CD4-positive, alpha-beta T cell treated with Interleukin-6 at 100 ng/mL for 8 hours (primary cell): ENCODE measurements around the gene PLAC1.

Experiments used
- DNase-seq: peaks from one replicate; pipeline ENCODE4 v3.0.0-alpha.2; 2020; ENCODE audit warnings: mixed read lengths, low spot score

PLAC1 gene

DNA sequence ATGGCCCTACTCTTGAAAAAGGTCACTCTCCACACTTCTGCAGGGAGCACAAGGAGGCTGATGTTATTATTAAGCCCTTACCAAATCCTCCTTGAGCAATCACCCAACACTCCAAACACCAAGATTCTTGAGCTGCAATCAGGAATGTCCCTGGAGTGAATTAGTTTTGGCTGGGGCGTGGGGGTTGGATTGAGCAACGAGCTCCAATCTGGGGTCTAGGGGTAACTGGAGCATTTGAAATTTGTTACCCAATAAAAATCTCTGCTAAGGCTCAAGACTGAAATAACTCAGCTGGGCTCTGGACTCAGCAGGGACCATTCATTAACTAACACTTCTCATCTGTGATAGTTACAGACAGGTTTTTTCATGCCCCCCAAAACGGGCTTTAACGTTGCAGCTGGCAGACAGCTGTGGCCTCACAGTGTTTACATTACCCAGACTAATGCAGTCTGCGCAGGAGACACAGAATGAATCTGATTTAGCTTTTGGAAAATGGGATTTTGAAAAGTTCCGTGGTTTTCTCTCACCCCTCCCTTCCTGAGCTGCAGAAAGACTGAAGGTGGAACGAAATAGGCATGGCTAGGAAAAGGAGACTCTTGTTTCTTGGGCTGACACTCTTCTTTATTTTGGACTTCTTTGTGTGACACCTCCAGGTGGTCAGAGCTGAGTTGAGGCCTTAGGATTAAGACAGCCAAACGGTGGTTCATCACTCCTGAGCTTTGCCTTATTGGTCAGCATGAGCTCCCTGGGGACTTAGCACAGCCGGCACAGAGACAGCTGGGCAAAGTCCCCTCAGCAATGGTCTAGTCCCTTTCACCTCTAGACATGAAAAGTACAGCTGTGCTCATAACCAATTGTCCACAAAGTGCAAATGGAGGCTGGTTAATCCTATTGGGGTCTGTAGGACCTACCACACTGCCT is 26.6 kb downstream of the PLAC1 start:
- DNase-seq = no peak

DNA sequence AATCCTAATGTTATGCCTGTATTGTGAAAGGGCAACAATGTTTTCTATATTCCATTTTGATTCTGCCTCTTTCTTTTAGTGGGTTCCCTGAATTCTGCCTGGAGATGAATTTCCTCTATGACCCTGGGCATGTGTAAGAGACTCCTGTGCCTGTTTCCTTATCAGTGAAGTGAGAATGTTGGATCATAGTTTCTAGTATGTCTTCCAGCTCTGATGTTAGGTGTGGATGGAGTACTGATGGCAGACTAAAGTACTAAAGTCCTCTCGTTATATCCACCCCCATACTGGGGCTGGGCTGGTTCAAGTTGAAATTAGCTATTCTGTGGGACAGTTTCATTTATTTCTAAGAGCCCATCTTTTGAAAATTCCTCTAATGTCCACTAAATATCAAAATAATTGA is 29.6 kb downstream of the PLAC1 start:
- DNase-seq = no peak

DNA sequence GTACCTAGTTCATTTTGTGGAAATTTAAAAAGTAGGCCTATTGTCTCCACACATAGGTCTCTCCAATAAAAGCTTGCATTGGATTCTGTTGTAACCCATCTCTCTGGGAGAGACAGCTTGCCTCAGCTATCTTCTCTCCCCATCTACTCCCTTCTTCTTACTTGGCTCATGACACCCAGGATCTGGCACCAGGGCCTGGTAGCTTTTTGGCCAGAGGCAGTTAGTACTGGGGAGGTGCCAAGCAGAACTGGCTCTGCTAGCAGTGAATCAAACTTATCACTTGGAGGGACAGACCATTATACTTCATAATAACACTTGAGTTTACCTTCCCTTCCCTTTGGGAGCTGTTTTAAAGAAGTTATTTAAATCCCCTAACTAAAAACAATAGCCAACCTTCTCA is 31.8 kb downstream of the PLAC1 start:
- no peak for DNase-seq

DNA sequence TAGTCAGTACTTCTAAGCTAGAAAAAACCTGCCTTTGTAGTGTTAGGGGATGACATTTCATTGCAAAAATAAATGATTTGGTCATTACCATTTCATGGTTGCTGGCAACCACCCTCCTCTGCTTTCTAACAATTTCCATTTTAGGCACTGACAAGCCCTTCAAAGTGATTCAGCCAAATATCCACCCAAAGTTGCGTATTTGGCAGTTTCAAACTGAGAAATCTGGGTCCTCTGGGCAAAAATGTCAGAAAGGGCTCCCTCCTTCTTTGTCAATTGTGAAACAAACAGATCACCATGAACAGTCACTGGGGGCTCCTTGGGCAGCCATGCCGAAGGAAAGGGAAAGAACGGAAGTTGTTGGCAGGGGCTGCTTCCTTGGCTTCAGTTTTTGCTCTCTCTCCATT is 33.0 kb downstream of the PLAC1 start:
- no peak for DNase-seq

DNA sequence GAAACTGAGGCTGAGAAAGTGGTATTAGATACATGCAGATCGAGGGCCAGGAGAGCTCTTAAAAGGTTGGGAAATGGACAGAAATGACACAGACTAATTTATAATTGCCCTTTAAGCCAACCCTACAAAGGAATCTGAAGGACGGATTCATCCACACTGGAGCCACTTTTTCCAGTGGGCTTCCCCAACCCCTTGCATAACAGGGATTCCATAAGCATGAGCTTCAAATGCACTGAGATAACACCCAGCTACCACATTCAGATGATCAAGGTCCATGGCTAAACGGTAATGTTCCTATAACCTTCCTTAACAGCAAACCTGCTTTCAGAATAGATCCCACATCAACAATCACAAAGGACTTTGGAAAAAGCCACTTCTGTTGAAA is 34.2 kb downstream of the PLAC1 start:
- no peak for DNase-seq

DNA sequence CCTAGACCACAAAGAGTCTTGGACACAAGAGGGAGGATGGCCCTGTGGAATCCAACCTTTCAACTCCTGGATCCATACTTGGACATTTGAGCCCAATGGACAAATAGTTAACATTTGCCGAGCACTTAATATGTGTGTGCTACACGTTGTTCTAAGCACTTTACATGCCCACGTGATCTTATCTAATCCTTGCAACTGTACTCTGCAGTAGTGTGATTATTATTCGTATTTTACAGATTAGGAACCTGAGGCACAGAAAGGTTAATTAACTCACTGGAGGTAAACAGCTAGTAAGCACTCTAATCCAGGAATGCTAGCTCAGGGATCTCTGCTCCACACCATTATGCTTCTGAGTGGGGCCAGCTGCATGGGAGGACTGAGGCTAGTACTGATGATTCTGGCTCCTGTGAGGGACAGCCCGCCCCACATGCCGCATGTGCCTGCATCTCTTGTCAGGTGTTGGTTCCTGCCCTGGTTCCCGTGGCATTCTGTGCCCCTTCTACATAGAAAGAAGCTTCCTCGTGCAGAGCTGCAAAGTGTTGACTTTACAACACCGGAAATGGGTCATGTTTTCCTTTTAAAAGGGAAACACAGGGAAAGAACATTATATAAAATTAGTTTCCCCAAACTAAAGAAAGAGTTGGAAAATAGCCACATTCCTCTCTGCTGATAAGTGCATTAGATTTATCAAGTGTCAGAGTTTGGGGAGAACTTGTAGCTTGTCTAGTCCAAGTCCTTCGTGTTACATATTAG is 34.8 kb downstream of the PLAC1 start:
- DNase-seq = no peak

DNA sequence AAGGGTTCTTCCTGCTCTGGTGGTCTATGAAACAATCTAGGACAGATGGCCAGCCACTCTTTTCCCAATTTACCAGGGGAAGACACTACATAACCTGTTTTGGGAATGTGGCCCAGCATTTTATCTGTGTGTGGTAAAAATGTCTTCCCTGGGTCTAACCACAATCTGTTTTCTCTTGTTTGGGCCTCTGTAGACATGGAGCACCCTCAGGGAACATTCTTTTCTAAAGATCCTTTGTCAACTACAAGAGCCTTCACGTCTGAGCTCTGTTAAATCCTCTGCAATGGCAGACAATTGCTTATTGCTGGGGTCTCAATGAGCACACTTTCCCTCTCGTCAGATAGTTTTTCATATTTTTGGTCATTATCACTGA is 35.5 kb downstream of the PLAC1 start:
- DNase-seq = no peak

DNA sequence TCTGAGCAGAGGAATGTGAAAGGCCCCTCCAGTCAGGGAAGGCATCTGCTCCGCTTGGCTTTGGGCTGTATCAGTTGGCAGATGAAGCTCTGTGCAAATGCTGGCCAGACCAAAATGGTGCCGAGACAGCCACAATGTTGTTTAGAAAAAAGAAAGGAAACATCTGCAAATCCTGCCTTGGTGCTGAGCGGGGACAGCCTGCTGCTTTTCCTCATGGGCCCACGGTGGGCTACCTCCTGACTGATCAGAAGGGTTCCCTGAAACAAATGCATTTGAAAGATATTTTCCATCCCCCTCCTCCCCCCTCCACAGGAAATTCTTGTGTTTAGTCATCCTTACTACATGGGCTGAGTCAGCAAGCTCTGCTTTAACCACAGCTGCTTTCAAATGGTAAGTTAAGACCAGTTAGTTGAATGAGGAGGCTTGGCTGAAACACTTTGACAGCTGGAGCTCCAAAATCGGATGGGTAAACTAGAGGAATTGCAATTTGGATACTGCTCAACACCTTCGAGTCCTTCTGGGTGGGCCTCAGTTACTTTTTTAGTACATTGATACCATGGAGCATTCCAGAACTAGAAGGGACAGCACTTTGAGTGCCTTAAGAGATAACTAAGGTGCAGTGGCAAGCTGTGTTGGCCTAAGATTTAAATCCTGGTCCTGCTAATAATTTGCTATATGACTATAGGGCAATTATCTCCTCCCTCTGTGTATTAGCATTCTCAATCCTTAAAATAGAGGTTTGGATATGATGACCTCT is 36.0 kb downstream of the PLAC1 start:
- no peak for DNase-seq

DNA sequence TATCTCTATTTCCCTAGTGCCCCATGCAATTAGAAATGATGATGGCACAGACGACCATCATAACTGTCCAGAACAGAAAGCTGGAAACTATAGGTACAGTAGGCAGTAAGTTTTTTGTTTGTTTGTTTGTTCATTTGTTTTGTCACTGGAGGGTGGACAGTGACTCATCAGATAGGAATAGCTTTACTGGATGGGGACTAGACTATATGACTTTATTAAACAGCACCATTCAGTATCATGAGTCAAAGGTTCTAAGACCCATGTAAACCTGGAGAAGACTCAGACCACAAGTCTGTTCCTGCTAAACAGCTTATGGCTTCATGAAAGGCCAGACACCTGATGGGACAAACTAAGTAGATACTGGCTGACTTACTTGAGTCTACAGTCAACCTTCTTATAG is 38.4 kb downstream of the PLAC1 start:
- DNase-seq = no peak

DNA sequence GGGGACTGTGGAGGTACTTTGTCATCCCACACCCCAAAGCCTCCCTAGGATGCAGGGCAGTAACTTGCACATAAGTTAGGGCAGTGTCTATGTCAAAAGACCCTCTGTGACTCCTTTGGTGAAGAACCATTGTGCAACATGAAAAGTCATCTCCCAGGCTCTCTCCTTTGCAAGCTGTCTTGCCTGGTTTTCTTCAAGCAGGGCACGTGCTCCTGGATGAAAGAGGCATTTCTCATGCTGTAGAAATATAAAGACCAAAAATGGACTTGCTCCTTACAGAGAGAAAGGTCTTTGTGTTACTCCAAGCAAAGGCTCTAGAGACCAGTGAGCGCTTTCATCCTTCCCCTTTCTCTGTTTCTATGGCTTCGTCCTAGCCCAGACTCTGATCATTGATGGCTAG is 44.9 kb downstream of the PLAC1 start:
- DNase-seq = no peak

DNA sequence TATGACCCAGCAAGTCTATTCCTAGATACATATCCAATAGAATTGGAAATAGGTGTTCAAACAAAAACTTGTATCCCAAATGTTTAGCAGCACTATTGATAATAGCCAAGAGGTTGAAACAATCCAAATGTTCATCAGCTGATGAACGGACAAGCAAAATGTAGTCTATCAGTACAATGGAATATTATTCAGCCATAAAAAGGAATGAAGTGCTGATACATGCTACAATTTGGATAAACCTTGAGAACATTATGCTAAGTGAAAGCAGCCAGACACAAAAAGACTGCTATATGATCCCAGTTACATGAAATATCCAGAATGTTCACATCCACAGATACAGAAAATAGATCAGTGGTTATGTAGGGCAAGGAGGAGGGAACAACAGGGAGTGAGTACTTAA is 50.1 kb downstream of the PLAC1 start:
- DNase-seq = no peak

DNA sequence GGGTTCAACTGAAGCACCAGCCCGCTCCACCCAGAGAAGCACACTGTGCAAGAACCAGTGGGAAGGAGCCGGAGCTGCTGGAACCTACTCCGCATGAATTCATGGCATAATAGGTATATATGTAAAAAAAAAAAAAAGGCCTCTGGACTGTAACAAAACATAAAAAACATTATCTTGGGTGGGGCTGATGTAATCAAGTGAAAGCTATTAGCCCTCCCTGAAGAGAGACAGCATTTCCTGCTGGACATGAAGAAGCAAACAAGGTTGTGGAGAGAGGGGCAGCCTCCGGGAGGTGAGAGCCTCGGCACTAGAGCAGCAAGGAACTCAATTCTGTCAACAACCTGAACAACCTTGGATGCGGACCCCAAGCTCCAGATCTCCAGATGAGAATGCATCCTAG is 50.7 kb downstream of the PLAC1 start:
- DNase-seq = no peak

DNA sequence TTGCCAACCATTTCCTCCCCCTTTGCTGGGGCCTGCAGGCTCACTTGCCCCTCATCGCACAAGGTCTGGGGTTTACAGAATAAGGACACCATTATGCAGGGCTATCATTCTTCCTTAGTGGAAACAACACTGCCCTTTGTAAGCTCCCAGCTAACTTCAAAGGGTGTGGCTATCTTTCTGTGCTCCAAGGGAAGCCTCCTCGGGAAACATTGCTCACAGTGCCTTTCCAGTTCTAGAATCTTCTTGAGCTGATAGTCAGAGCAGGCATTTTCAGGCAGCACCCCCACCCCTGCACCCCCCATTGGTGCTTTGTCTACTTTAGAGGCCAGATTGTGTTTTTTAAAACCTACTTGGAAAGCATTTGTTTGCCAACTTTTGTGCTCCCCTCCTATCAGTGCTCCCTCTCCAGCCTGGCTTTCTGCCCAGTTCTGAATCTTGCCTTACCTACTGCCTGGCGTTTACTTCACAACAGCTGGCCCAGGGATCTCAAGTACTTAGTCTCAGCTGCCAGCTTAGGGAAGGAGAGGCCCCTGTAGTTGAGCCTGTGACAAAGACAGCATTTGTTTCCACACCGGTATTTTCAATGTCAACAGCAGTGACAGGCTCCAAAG is 53.5 kb downstream of the PLAC1 start:
- DNase-seq = no peak

DNA sequence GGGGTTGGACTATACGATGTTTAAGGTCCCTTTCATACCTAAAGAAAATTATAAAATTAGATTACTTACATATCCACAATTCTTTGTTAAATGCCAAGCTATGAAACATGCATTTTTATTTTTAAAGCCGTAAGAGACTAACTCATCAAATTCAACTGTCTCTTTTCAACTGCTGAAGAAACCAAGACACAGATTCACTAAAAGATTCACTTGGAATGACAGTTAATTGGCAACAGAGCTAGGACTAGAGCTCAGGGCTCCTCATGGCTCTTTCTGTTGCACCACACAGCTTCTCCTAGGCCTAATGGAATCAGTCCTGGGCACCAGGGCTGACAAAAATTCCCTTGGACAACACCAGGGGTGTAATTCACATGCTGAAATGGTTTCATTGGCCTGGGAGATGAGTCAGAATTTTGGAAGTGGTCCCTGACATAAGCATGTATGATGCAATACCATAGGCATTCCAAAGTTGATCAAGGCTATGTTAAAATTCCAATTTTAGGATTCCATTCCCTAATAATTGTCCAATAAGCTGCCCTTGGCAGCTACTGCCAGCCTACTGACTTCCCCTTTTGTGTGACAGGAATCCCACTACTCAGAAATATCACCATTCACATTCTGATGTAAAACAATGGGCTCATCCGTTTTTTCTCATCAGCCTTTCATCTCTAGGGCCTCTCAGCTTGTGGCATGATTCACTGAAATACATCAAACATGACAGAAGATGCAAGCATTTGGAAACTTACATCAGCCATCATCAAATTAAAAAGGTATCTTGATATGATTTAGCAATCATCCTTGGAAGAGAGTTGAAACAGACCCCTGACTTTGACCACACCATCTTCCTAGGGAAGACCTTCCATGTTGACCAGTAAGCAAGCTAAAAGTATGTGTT is 54.2 kb downstream of the PLAC1 start:
- DNase-seq = no peak

DNA sequence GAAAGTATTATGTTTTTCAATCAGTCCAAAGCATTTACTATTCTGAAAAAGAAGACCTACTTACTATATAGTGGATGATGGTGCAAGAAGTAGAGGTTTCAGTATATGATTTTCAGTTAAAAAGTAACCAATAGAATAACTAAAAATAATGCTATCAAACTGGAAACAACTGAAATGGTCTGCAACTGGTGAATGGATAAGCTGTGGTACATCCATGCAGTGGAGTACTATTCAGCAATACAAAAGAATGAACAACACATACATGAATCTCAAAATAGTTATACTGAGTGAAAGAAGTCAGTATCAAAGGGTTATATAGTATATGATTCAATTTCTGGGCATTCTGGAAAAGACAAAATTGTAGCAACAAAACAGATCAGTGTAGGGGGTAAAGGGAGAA is 55.9 kb downstream of the PLAC1 start:
- DNase-seq = no peak

DNA sequence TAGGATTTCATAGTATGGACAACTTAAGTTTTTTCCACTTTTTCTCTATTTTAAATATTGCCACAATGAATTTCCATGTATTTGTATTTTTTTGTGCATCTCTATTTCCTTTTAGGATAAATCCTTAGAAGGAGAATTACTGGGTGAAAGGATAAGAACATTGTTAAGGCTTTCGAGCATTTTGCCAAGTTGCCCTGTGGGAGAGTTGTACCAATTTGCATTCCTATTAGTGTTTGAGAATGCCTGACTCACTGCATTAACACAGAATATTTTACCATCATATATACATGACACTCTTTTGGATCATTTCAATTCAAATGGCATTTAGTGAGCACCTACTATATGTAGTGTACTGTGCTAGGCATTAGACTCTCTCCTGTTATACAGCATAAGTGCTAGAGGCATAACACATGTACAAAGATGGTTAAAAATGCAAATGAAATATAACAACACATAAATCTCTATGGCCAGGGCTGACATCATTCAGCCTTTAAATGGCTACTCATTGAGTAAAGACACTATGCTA is 57.0 kb downstream of the PLAC1 start:
- DNase-seq = no peak

DNA sequence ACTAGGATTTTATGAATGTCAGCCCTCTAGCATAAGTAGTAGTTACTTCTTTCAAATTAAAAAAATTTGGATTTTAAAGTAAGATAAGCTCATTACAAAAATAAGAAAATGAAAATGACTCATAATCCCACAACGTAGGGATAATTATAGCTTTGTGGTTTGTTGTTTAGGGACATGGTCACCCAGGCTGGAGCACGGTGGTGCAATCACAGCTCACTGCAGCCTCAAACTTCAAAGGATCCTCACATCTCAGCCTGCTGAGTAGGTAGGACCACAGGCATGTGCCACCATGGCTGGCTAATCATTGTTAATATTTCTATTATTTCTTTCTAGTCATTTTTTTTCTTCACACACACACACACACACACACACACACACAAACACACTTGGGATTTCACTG is 57.6 kb downstream of the PLAC1 start:
- no peak for DNase-seq

DNA sequence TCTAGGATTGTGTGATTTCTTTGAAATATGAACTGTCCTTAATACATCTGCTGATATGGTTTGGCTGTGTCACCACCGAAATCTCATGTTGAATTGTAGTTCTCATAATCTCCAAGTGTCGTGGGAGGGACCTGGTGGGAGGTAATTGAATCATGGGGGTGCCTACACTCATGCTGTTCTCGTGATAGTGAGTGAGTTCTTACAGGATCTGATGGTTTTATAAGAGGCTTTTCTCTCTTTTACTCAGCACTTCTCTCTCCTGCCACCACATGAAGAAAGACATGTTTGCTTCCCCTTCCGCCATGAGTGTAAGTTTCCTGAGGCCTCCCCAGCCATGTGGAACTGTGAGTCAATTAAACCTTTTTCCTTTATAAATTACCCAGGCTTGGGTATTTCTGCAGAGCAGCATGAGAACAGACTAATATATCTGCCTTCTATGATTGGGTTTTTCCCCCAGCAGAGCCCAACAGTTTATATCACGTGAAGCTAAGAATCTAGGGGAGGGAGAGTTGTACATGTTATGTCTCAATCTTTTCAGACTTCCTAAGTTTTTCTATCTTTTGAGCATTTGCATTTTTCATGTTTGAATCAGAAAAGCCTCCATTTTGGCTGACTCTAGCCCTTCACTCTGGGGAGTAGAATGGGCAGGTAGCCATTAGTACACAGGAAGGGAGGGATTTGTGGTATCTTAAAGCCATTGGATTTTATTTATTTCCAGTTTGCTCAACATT is 58.9 kb downstream of the PLAC1 start:
- no peak for DNase-seq

DNA sequence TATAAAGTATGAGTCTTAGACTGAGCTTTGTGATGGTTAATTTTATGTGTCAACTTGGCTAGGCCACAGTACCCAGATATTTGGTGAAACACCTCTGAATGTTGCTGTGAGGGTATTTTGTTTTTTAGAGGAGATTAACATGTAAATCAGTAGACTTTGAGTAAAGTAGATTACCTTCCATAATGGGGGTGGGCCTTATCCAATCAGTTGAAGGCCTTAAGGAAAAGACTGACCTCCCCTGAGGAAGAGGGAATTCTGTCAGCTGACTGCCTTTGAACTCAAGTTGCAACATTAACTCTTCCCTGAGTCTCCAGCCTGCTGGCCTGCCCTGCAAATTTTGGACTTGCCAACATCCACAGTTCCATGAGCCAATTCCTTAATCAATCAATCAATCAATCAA is 66.0 kb downstream of the PLAC1 start:
- no peak for DNase-seq

DNA sequence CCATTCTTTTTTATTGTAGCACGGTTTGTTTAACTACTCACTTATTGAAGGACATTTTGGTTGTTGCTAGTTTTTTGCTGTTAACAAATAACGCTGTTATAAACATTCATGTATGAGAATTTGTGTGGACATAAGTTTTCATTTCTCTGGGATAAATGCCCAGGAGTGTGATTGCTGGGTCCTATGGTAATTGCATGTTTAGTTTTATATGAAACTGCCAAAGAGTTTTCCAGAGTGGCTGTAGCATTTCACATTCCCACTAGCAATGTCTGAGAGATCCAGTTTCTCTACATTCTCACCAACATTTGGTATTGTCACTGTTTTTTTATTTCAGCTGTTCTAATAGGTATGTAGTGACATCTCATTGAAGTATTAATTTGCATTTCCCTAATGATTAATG is 66.8 kb downstream of the PLAC1 start:
- DNase-seq = no peak
